ENCODE measurements around the gene ZFR. TPM values are rescaled to one million over a fixed set of nuclear protein-coding genes. Genes with fewer than 3 reads are reported as not detected.
"Not testable (repeated sequence)": the region's sequence is repeated elsewhere in the genome, so short reads cannot be mapped to it uniquely, and the experiment has no call there.

The ZFR gene
- total RNA-seq, 3 donors from 2014 or later, result 91.4 to 140 (median 108) TPM

DNA sequence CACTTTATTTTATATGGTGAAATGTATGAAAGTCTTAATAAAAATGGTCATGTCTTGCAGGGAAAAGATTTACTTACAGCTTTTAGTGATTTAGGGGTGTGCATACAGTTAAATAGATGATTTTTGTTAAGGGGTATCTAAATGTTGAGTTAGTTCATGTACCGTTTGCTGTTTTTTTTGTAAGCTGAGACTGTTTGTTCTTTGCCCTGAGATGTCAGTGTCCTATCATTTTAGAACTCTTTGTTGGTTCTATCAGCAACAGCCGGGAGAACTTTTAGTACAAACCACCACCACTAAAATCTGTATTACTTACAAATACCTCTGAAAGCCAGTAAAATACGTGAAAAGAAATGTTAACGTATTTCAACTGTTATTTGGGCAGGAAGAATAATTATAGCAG is 75.5 kb downstream of the ZFR start:
- no peak for DNase-seq (ENCODE audit: low spot score in 2 of 2)
- Histone ChIP-seq H3K36me3 (no peaks in the 10 kb centered on the region), H3K27me3 (no peaks in the 10 kb centered on the region), H3K27ac (no peak overlapping the region), H3K4me1 (no peaks in the 10 kb centered on the region), H3K4me3 (no peak overlapping the region), H3K9me3 (no peaks in the 10 kb centered on the region)
- intact Hi-C loops (cut with DNase I; ENCODE audit: low total_unique reads), result no loop called here
- TF ChIP-seq, protein P1, sequence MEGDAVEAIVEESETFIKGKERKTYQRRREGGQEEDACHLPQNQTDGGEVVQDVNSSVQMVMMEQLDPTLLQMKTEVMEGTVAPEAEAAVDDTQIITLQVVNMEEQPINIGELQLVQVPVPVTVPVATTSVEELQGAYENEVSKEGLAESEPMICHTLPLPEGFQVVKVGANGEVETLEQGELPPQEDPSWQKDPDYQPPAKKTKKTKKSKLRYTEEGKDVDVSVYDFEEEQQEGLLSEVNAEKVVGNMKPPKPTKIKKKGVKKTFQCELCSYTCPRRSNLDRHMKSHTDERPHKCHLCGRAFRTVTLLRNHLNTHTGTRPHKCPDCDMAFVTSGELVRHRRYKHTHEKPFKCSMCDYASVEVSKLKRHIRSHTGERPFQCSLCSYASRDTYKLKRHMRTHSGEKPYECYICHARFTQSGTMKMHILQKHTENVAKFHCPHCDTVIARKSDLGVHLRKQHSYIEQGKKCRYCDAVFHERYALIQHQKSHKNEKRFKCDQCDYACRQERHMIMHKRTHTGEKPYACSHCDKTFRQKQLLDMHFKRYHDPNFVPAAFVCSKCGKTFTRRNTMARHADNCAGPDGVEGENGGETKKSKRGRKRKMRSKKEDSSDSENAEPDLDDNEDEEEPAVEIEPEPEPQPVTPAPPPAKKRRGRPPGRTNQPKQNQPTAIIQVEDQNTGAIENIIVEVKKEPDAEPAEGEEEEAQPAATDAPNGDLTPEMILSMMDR (IDR thresholded peaks at IDR 0.05), result no peak
- TF ChIP-seq POLR2AphosphoS5 (IDR thresholded peaks at IDR 0.05), result no peak
- TF ChIP-seq POLR2A (IDR thresholded peaks at IDR 0.05), result no peak

DNA sequence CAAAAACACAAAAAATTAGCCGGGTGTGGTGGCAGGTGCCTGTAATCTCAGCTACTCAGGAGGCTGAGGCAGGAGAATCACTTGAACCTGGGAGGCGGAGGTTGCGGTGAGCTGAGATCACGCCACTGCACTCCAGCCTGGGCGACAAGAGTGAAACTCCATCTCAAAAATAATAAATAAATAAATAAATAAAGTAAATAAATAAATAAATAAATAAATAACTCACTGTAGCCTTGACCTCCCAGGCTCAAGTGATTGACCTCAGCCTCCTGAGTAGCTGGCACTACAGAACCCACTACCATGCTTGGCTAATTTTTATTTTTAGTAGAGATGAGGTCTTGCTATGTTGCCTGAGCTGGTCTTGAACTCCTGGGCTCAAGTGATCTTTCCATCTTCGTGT is 77.3 kb downstream of the ZFR start:
- H3K27ac ChIP-seq; intact Hi-C loops (cut with DNase I; ENCODE audit: low total_unique reads); H3K36me3 ChIP-seq; H3K9me3 ChIP-seq; H3K27me3 ChIP-seq; DNase-seq (ENCODE audit: low spot score in 2 of 2); H3K4me1 ChIP-seq; H3K4me3 ChIP-seq: not testable (repeated sequence)

- no peaks in the 10 kb centered on the region for H3K9me3 ChIP-seq
- DNase-seq (ENCODE audit: low spot score in 2 of 2), result no peak
- H3K36me3 ChIP-seq, result no peaks in the 10 kb centered on the region
- H3K27ac ChIP-seq, result no peak overlapping the region
- no peaks in the 10 kb centered on the region for H3K27me3 ChIP-seq
- no peaks in the 10 kb centered on the region for H3K4me1 ChIP-seq
- TF ChIP-seq POLR2A (IDR thresholded peaks at IDR 0.05), result no peak
- TF ChIP-seq, protein P1 (IDR thresholded peaks at IDR 0.05), result no peak
- TF ChIP-seq POLR2AphosphoS5 (IDR thresholded peaks at IDR 0.05), result no peak
- intact Hi-C loops (cut with DNase I; ENCODE audit: low total_unique reads), result no loop called here
- no peak overlapping the region for H3K4me3 ChIP-seq
Measured at GRCh38 chr5:32365623-32366022, 78.9 kb downstream of the ZFR start.

GRCh38 chr5:32363030-32363429 is 81.5 kb downstream of the ZFR start:
- Histone ChIP-seq H3K4me3 (no peak overlapping the region), H3K27me3 (no peaks in the 10 kb centered on the region), H3K36me3 (no peaks in the 10 kb centered on the region), H3K4me1 (no peaks in the 10 kb centered on the region), H3K9me3 (no peaks in the 10 kb centered on the region), H3K27ac (no peak overlapping the region)
- DNase-seq (ENCODE audit: low spot score in 2 of 2), result no peak
- intact Hi-C loops (cut with DNase I; ENCODE audit: low total_unique reads), result no loop called here
- no peak for TF ChIP-seq POLR2AphosphoS5 (IDR thresholded peaks at IDR 0.05)
- no peak for TF ChIP-seq POLR2A (IDR thresholded peaks at IDR 0.05)
- TF ChIP-seq, protein P1 (IDR thresholded peaks at IDR 0.05), result no peak

GRCh38 chr5:32362527-32362926 is 82.0 kb downstream of the ZFR start:
- Histone ChIP-seq H3K4me3 (no peak overlapping the region), H3K9me3 (no peaks in the 10 kb centered on the region), H3K27me3 (no peaks in the 10 kb centered on the region), H3K27ac (no peak overlapping the region), H3K4me1 (no peaks in the 10 kb centered on the region), H3K36me3 (no peaks in the 10 kb centered on the region)
- no peak for DNase-seq (ENCODE audit: low spot score in 2 of 2)
- intact Hi-C loops (cut with DNase I; ENCODE audit: low total_unique reads), result no loop called here
- TF ChIP-seq POLR2A (IDR thresholded peaks at IDR 0.05) (no peak), POLR2AphosphoS5 (IDR thresholded peaks at IDR 0.05) (no peak)
- TF ChIP-seq, protein P1 (IDR thresholded peaks at IDR 0.05), result no peak

DNA sequence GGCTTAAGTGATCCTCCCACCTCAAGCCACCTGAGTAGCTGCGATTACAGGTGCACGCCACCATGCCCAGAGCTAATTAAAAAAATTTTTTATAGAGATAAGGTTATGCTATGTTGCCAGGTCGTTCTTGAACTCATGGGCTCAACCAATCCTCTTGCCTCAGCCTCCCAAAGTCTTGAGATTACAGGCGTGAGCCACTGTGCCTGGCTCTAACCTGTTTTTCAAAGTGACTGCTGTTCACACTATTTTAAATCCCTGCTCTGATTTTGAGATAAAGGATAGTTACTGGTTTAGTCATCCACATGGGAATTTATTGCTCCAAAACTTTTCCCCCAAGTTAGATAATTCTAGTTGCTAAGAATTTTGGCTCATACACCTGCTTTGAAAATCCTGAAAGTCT is 83.6 kb downstream of the ZFR start:
- Histone ChIP-seq H3K36me3 (no peaks in the 10 kb centered on the region), H3K27ac (no peak overlapping the region), H3K4me1 (no peaks in the 10 kb centered on the region), H3K4me3 (no peak overlapping the region), H3K9me3 (no peaks in the 10 kb centered on the region), H3K27me3 (no peaks in the 10 kb centered on the region)
- TF ChIP-seq, protein P1 (IDR thresholded peaks at IDR 0.05), result no peak
- TF ChIP-seq POLR2AphosphoS5 (IDR thresholded peaks at IDR 0.05) (no peak), POLR2A (IDR thresholded peaks at IDR 0.05) (no peak)
- no peak for DNase-seq (ENCODE audit: low spot score in 2 of 2)
- intact Hi-C loops (cut with DNase I; ENCODE audit: low total_unique reads), result no loop called here
